ENCODE data around the gene WLS.

Gene WLS

GRCh38 chr1:68078647-68079046 lies 153.7 kb downstream of the WLS start:
- no peak for TF ChIP-seq CTCF (conservative IDR thresholded peaks at IDR 0.05; ENCODE audit: low read depth, low read length)
- no peak overlapping the region for H3K4me3 ChIP-seq (IDR thresholded peaks at IDR 0.05; ENCODE audit: insufficient read depth, low read depth, low read length)

More at GRCh38 chr1:68078647-68079046, 153.7 kb downstream of the WLS start:
- Histone ChIP-seq H2AFZ (ENCODE audit: low read depth) (no peak overlapping the region), H3K9ac (no peak overlapping the region), H3K4me1 (ENCODE audit: low read depth, poor library complexity, severe bottlenecking) (no peaks in the 10 kb centered on the region), H3K79me2 (ENCODE audit: insufficient read depth, low read depth) (no peaks in the 10 kb centered on the region), H3K27ac (no peak overlapping the region), H3K4me2 (no peak overlapping the region), H3K27me3 (ENCODE audit: insufficient read depth, low read depth) (no peaks in the 10 kb centered on the region), H4K20me1 (ENCODE audit: insufficient read depth) (no peaks in the 10 kb centered on the region), H3K36me3 (ENCODE audit: insufficient read depth) (no peaks in the 10 kb centered on the region)
